ENCODE results near the gene RBM22. TPM values are rescaled to one million over a fixed set of nuclear protein-coding genes. Genes with fewer than 3 reads are reported as not detected.
"Not testable (repeated sequence)": the region's sequence is repeated elsewhere in the genome, so short reads cannot be mapped to it uniquely, and the experiment has no call there.

RBM22 gene
- polyA plus RNA-seq (65.9 and 67.9 TPM in 2 replicates), polyA minus RNA-seq (51.4 and 55.0 TPM in 2 replicates)

DNA sequence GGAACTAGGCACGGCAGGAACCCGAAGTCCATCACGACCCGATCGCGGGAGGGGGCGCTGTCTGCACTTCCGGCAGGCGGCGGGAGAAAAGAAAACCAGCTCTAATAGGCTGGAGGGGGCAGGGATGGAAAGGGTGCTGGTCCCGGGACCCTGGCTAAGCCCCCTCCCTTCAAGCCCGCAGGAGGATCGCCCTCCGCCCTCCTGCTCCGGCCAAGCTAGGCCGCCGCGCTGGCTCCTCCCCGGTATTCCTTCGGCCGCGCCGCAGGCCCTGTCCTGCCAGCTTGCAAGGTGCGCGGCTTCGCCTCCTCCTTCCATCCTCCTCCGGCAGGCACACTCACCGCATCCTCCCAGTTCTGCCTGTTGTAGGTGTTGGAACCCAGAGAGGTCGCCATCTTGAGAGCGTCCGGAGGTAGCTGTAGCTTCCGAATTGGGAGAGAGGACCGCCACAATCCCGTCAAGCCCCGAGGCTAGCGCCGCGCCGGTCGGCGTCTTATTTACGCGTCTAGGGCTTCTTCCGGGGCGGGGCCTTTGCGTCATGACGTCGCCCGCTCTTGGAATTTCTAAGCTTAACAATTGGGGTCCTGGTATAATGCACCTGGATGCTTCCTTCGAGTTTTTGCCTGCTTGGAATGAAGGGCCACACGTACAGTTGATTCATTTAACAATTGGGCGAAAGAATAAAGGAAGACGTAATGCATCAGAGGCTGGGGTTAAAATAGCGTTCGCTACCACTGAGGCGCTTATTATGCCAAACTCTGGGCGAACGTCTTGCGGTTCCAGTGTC is at the start of gene RBM22:
RBM22 (minus strand) TSS at position 469 of the 784 bp plus-strand sequence; CDS start at position 392, 77 bp downstream.
- H3K27me3 ChIP-seq (ENCODE audit: insufficient read depth, low read depth, low read length): no peaks in the 10 kb centered on the region
- H4K20me1 ChIP-seq (ENCODE audit: insufficient read depth): no peaks in the 10 kb centered on the region
- H3K4me3 ChIP-seq (ENCODE audit: low read length): peak within 1 kb of the TSS; percentile 93
- peak within 1 kb of the TSS; percentile 99 for H3K9ac ChIP-seq (ENCODE audit: low read length)
- peaks cover 19% of the 10 kb centered on the region for H3K79me2 ChIP-seq (replicated peaks; ENCODE audit: insufficient read depth, low read length)
- H3K9me2 ChIP-seq (ENCODE audit: insufficient read depth, low read length): no peaks in the 10 kb centered on the region
- TF ChIP-seq REST (IDR thresholded peaks at IDR 0.05; ENCODE audit: borderline replicate concordance): peak; percentile 91
- TF ChIP-seq SMC3 (conservative IDR thresholded peaks at IDR 0.05; ENCODE audit: poor library complexity): no peak
- no peak for TF ChIP-seq EZH2 (IDR thresholded peaks at IDR 0.05; ENCODE audit: borderline replicate concordance, insufficient read depth, low read length, poor library complexity, severe bottlenecking)
- TF ChIP-seq RAD21 (conservative IDR thresholded peaks at IDR 0.05): no peak
- peak; percentile 86 for TF ChIP-seq TAF1 (IDR thresholded peaks at IDR 0.05; ENCODE audit: low read depth)
- peak; percentile 71 for TF ChIP-seq EP300 (conservative IDR thresholded peaks at IDR 0.05; ENCODE audit: poor library complexity, severe bottlenecking)
- peak; percentile 74 for TF ChIP-seq MXI1 (conservative IDR thresholded peaks at IDR 0.05; ENCODE audit: poor library complexity, severe bottlenecking)
- TF ChIP-seq CTCF (IDR thresholded peaks at IDR 0.05; ENCODE audit: poor library complexity, severe bottlenecking): peak; percentile 76
- peak; percentile 94 for TF ChIP-seq POLR2AphosphoS5 (IDR thresholded peaks at IDR 0.05)
- H3F3A ChIP-seq (ENCODE audit: insufficient read depth, low read length, poor library complexity, severe bottlenecking): no peaks in the 10 kb centered on the region
- no peaks in the 10 kb centered on the region for H3K36me3 ChIP-seq (ENCODE audit: insufficient read depth, low read length)
- peak within 1 kb of the TSS; percentile 99 for H3K27ac ChIP-seq (ENCODE audit: low read length)
- H2AFZ ChIP-seq (ENCODE audit: low read depth, low read length): peak within 1 kb of the TSS; percentile 100
- no peaks in the 10 kb centered on the region for H3K9me3 ChIP-seq (ENCODE audit: low read length)
- H3K4me2 ChIP-seq (ENCODE audit: low read length): peak within 1 kb of the TSS; percentile 90

- Histone ChIP-seq H3K9me3 (ENCODE audit: low read length) (no peaks in the 10 kb centered on the region), H3K9me2 (ENCODE audit: insufficient read depth, low read length) (no peaks in the 10 kb centered on the region), H3K27ac (ENCODE audit: low read length) (no peak overlapping the region), H3K27me3 (ENCODE audit: insufficient read depth, low read depth, low read length) (no peaks in the 10 kb centered on the region), H4K20me1 (ENCODE audit: insufficient read depth) (no peaks in the 10 kb centered on the region), H2AFZ (ENCODE audit: low read depth, low read length) (no peak overlapping the region), H3K4me3 (ENCODE audit: low read length) (no peak overlapping the region), H3K36me3 (ENCODE audit: insufficient read depth, low read length) (no peaks in the 10 kb centered on the region), H3K4me2 (ENCODE audit: low read length) (no peak overlapping the region), H3F3A (ENCODE audit: insufficient read depth, low read length, poor library complexity, severe bottlenecking) (no peaks in the 10 kb centered on the region), H3K79me2 (replicated peaks; ENCODE audit: insufficient read depth, low read length) (peaks cover 18% of the 10 kb centered on the region), H3K9ac (ENCODE audit: low read length) (no peak overlapping the region)
- TF ChIP-seq TAF1 (IDR thresholded peaks at IDR 0.05; ENCODE audit: low read depth) (no peak), MXI1 (conservative IDR thresholded peaks at IDR 0.05; ENCODE audit: poor library complexity, severe bottlenecking) (no peak), EP300 (conservative IDR thresholded peaks at IDR 0.05; ENCODE audit: poor library complexity, severe bottlenecking) (no peak), REST (IDR thresholded peaks at IDR 0.05; ENCODE audit: borderline replicate concordance) (no peak), RAD21 (conservative IDR thresholded peaks at IDR 0.05) (no peak), POLR2AphosphoS5 (IDR thresholded peaks at IDR 0.05) (no peak), SMC3 (conservative IDR thresholded peaks at IDR 0.05; ENCODE audit: poor library complexity) (no peak), CTCF (IDR thresholded peaks at IDR 0.05; ENCODE audit: poor library complexity, severe bottlenecking) (no peak), EZH2 (IDR thresholded peaks at IDR 0.05; ENCODE audit: borderline replicate concordance, insufficient read depth, low read length, poor library complexity, severe bottlenecking) (no peak)
Observed at GRCh38 chr5:150750469-150750868, 49.6 kb upstream of the RBM22 start.

GRCh38 chr5:150743142-150743488 is 42.3 kb upstream of the RBM22 start:
- H3K4me2 ChIP-seq (ENCODE audit: low read length); H4K20me1 ChIP-seq (ENCODE audit: insufficient read depth); H3K9me2 ChIP-seq (ENCODE audit: insufficient read depth, low read length); H3K36me3 ChIP-seq (ENCODE audit: insufficient read depth, low read length); H3K27ac ChIP-seq (ENCODE audit: low read length); H2AFZ ChIP-seq (ENCODE audit: low read depth, low read length); H3K9me3 ChIP-seq (ENCODE audit: low read length); H3K79me2 ChIP-seq (replicated peaks; ENCODE audit: insufficient read depth, low read length); H3F3A ChIP-seq (ENCODE audit: insufficient read depth, low read length, poor library complexity, severe bottlenecking); H3K4me3 ChIP-seq (ENCODE audit: low read length); H3K9ac ChIP-seq (ENCODE audit: low read length); H3K27me3 ChIP-seq (ENCODE audit: insufficient read depth, low read depth, low read length): not testable (repeated sequence)

All from neural cell (in vitro differentiated cells).